A673 (cell line): Measurements from ENCODE around the gene ZYG11B.

Experiments
- EZH2 ChIP-seq: fragments of 200-600 bp; sonication (generic); IDR thresholded peaks from 2 replicates; pipeline ENCODE4 v1.6.1; 2017; ENCODE audit warnings: borderline replicate concordance, low read depth, mild to moderate bottlenecking, mixed read lengths, antibody characterized with exemption, low read length; ENCODE audit not compliant: poor library complexity, severe bottlenecking
- TF ChIP-seq, protein P1 (sequence below): fragments of 300-800, 200-600 bp; sonication (generic); conservative IDR thresholded peaks from 2 replicates; pipeline ENCODE4 v1.5.1; 2017; ENCODE audit warnings: low read depth, mild to moderate bottlenecking, antibody characterized with exemption, low read length, moderate library complexity, mixed read lengths

DNA sequence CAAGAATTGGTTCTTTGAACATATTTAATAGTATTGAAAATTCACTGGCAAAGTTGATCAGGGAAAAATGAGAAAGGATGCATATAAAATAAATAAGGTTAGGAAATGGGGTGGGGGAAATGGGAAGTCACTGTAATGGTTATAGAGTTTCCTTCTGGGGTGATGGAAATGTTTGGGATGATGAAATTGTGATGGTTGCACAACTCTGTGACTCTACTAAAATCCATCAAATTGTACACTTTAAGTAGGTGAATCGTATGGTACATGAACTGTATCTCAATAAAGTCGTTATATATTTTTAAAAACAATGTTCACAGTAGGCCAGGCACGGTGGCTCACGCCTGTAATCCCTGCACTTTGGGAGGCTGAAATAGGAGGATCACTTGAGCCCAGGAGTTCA, 59.9 kb downstream of the ZYG11B start:
- TF ChIP-seq, protein P1, sequence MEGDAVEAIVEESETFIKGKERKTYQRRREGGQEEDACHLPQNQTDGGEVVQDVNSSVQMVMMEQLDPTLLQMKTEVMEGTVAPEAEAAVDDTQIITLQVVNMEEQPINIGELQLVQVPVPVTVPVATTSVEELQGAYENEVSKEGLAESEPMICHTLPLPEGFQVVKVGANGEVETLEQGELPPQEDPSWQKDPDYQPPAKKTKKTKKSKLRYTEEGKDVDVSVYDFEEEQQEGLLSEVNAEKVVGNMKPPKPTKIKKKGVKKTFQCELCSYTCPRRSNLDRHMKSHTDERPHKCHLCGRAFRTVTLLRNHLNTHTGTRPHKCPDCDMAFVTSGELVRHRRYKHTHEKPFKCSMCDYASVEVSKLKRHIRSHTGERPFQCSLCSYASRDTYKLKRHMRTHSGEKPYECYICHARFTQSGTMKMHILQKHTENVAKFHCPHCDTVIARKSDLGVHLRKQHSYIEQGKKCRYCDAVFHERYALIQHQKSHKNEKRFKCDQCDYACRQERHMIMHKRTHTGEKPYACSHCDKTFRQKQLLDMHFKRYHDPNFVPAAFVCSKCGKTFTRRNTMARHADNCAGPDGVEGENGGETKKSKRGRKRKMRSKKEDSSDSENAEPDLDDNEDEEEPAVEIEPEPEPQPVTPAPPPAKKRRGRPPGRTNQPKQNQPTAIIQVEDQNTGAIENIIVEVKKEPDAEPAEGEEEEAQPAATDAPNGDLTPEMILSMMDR = no peak
- TF ChIP-seq EZH2 = no peak
